ENCODE results near the gene METTL9.
"Not testable (repeated sequence)": the region's sequence is repeated elsewhere in the genome, so short reads cannot be mapped to it uniquely, and the experiment has no call there.

METTL9 gene

DNA sequence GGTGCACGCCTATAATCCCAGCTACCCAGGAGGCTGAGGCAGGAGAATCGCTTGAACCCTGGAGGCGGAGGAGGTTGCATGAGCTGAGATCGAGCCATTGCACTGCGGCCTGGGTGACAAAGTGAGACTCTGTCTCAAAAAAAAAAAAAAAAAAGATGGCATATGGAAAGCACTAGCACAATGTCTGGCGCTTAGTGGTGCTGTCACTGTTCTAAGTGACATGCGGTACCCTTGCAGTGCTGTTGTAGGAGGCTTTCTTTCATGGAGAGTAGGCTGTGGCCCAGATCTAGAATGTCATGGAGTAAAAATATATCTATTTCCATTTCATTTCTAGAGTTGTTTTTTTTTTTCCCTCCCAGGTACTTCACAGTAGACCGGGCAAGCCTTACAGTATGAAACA lies 14.6 kb upstream of the METTL9 start:
- H3K4me3 ChIP-seq (ENCODE audit: low read depth, low read length): no peak overlapping the region
- DNase-seq (ENCODE audit: low read depth, low spot score): no peak
- in situ Hi-C loops (cut with HindIII; ENCODE audit: low sequenced_read_pairs): no loop called here
- TF ChIP-seq, protein P1, sequence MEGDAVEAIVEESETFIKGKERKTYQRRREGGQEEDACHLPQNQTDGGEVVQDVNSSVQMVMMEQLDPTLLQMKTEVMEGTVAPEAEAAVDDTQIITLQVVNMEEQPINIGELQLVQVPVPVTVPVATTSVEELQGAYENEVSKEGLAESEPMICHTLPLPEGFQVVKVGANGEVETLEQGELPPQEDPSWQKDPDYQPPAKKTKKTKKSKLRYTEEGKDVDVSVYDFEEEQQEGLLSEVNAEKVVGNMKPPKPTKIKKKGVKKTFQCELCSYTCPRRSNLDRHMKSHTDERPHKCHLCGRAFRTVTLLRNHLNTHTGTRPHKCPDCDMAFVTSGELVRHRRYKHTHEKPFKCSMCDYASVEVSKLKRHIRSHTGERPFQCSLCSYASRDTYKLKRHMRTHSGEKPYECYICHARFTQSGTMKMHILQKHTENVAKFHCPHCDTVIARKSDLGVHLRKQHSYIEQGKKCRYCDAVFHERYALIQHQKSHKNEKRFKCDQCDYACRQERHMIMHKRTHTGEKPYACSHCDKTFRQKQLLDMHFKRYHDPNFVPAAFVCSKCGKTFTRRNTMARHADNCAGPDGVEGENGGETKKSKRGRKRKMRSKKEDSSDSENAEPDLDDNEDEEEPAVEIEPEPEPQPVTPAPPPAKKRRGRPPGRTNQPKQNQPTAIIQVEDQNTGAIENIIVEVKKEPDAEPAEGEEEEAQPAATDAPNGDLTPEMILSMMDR (IDR thresholded peaks at IDR 0.05; ENCODE audit: low read depth, low read length): no peak

DNA sequence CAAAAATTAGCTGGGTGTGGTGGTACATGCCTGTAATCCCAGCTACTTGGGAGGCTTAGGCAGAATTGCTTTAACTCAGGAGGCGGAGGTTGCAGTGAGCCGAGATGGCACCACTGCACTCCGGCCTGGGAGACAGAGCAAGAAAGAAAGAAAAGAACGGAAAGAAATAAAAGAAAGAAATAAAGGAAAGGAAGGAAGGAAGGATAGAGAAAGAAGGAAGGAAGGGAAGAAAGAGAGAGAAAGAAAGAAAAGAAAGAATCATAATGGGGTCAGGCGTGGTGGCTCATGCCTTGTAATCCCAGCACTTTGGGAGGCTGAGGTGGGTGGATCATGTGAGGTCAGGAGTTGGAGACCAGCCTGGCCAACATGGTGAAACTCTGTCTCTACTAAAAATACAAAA lies 10.8 kb upstream of the METTL9 start:
- in situ Hi-C loops (cut with HindIII; ENCODE audit: low sequenced_read_pairs); DNase-seq (ENCODE audit: low read depth, low spot score); H3K4me3 ChIP-seq (ENCODE audit: low read depth, low read length): not testable (repeated sequence)

DNA sequence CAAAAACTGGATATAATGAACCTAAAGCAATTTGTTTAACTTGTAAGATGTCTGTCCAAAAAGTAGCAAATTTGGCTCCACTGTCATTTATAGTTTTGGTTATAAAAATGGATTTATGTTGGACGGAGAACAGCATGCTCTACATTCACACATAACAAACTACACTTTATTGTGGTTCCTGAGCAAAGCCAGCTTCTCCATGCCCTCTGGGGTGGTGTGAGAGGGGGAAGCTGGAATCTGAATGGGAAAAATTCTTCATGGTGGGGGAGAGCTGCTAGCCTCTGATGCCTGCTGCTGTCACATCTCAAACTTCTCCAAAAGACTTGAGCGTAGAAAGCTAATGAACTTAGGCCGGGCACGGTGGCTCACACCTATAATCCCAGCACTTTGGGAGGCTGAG lies 9.8 kb upstream of the METTL9 start:
- no peak for DNase-seq (ENCODE audit: low read depth, low spot score)
- H3K4me3 ChIP-seq (ENCODE audit: low read depth, low read length): no peak overlapping the region
- TF ChIP-seq, protein P1 (IDR thresholded peaks at IDR 0.05; ENCODE audit: low read depth, low read length): no peak
- in situ Hi-C loops (cut with HindIII; ENCODE audit: low sequenced_read_pairs): no loop called here

DNA sequence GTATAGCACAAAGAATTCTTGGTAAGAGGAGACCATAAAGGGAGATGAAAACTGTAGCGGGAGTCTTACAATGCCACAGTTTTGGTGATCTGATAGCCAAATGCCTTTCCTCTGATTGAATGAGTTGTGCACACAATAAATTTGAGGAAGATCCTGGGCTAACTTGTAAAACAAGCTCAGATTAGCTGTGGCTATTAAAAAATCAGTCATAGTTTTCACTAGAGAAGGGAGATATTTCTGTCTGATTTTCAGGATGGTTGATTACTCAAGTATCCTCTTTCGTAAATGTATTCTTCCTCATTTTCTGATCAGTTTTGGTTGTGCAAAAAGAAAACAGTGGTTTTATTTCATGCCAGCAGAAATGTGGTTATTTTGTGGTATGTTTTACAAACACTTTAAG lies 9.1 kb upstream of the METTL9 start:
- TF ChIP-seq, protein P1 (IDR thresholded peaks at IDR 0.05; ENCODE audit: low read depth, low read length): no peak
- H3K4me3 ChIP-seq (ENCODE audit: low read depth, low read length): no peak overlapping the region
- in situ Hi-C loops (cut with HindIII; ENCODE audit: low sequenced_read_pairs): no loop called here
- no peak for DNase-seq (ENCODE audit: low read depth, low spot score)

DNA sequence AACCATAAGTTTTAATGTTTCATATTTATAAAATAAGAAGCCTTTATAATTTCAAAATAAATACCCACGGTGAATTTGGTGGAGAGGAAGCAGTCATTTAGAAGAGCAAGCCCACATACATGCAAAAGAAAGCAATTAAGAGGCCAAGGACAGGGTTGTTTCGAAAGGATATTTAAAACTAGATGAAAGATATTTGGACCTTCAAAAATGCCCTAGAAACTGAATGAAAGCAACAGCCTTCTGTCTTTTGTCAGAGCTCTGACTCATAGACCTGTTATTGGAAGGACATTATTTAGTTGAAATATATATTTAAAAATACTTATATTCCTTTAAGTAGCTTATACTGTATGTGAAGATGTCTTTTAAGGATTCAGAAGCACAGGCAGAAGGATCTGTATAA lies 8.6 kb upstream of the METTL9 start:
- in situ Hi-C loops (cut with HindIII; ENCODE audit: low sequenced_read_pairs): no loop called here
- TF ChIP-seq, protein P1 (IDR thresholded peaks at IDR 0.05; ENCODE audit: low read depth, low read length): no peak
- DNase-seq (ENCODE audit: low read depth, low spot score): no peak
- H3K4me3 ChIP-seq (ENCODE audit: low read depth, low read length): no peak overlapping the region

DNA sequence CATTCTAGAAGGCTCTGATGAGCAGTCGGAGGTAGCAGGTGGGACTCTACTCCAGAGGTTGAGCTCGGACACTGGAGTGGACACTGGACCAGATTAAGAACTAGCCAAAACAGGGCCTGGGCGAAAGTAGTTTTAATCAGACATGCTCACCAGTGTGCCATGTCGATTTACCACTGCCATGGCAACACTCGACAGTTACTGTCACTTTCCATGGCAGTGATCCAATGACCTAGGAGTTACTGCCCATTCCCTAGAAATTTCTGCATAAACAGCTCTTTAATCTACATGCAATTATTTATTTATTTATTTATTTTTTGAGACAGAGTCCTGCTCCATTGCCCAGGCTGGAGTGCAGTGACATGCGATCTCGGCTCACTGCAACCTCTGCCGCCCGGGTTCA lies 7.2 kb upstream of the METTL9 start:
- in situ Hi-C loops (cut with HindIII; ENCODE audit: low sequenced_read_pairs): no loop called here
- TF ChIP-seq, protein P1 (IDR thresholded peaks at IDR 0.05; ENCODE audit: low read depth, low read length): no peak
- H3K4me3 ChIP-seq (ENCODE audit: low read depth, low read length): no peak overlapping the region
- no peak for DNase-seq (ENCODE audit: low read depth, low spot score)

DNA sequence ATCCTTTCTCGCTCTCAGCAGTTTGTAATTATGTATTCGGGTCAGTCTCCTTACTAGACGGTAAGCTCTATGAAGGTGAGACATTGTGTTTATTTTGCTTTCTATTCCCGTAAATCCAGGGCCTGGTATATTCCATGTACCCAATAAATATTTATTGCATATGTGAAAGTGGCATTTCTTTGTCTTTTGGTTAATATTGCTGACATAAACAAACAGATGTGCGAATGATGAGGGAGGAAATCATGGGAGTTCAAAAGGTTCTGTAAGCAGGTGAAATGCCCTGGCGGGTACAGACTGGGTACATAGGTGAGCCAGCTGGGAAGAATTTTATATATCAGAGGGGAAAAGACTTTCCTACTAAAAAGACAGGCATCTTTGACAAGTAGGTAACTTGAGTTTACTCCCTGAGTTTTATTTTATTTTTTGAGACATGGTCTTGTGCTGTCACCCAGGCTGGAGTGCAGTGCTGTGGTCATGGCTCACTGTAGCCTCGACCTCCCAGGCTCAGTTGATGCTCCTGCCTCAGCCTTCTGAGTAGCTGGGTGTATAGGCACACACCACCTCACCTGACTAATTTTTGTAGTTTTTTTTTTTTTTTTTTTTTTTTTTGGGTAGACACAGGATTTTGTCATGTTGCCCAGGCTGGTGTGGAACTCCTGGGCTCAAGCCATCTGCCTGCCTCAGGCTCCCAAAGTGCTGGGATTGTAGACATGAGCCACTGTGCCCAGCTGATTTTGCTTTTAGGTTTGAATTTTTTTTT lies 5.7 kb upstream of the METTL9 start:
- TF ChIP-seq, protein P1 (IDR thresholded peaks at IDR 0.05; ENCODE audit: low read depth, low read length): no peak
- in situ Hi-C loops (cut with HindIII; ENCODE audit: low sequenced_read_pairs): no loop called here
- DNase-seq (ENCODE audit: low read depth, low spot score): no peak
- no peak overlapping the region for H3K4me3 ChIP-seq (ENCODE audit: low read depth, low read length)

Data from astrocyte of the spinal cord (primary cell).